ENCODE results near the gene PREB.

PREB gene

GRCh38 chr2:27085673-27086089, 48.8 kb downstream of the PREB start:
- Mint-ChIP-seq H3K9me3 (no peaks in the 10 kb centered on the region), H3K27me3 (no peaks in the 10 kb centered on the region), H3K4me1 (peaks cover 34% of the 10 kb centered on the region), H3K4me3 (peak overlapping the region; percentile 82), H3K36me3 (ENCODE audit: insufficient read depth) (peaks cover 7% of the 10 kb centered on the region), H3K27ac (ENCODE audit: low read depth) (peak overlapping the region; percentile 76)
- DNase-seq (ENCODE audit: low spot score in 2 of 2): no peak
- no peak for ATAC-seq (replicated peaks; ENCODE audit: extremely low read depth, poor library complexity, severe bottlenecking)

GRCh38 chr2:27085062-27085672, 49.3 kb downstream of the PREB start:
- DNase-seq (ENCODE audit: low spot score in 2 of 2): no peak
- ATAC-seq (replicated peaks; ENCODE audit: extremely low read depth, poor library complexity, severe bottlenecking): no peak
- peak overlapping the region; percentile 82 for H3K4me3 Mint-ChIP-seq
- H3K4me1 Mint-ChIP-seq: peaks cover 36% of the 10 kb centered on the region
- H3K36me3 Mint-ChIP-seq (ENCODE audit: insufficient read depth): peaks cover 7% of the 10 kb centered on the region
- H3K27ac Mint-ChIP-seq (ENCODE audit: low read depth): peak overlapping the region; percentile 76
- no peaks in the 10 kb centered on the region for H3K9me3 Mint-ChIP-seq
- H3K27me3 Mint-ChIP-seq: no peaks in the 10 kb centered on the region

- peak overlapping the region; percentile 82 for H3K4me3 Mint-ChIP-seq
- H3K4me1 Mint-ChIP-seq: peaks cover 36% of the 10 kb centered on the region
- H3K27ac Mint-ChIP-seq (ENCODE audit: low read depth): no peak overlapping the region
- peaks cover 7% of the 10 kb centered on the region for H3K36me3 Mint-ChIP-seq (ENCODE audit: insufficient read depth)
- no peaks in the 10 kb centered on the region for H3K9me3 Mint-ChIP-seq
- ATAC-seq (replicated peaks; ENCODE audit: extremely low read depth, poor library complexity, severe bottlenecking) (no peak), DNase-seq (ENCODE audit: low spot score in 2 of 2) (no peak)
- H3K27me3 Mint-ChIP-seq: no peaks in the 10 kb centered on the region
Measured at GRCh38 chr2:27084297-27085061, 50.0 kb downstream of the PREB start.

GRCh38 chr2:27083410-27084296, 50.8 kb downstream of the PREB start:
- Mint-ChIP-seq H3K27ac (ENCODE audit: low read depth) (no peak overlapping the region), H3K4me1 (peaks cover 36% of the 10 kb centered on the region), H3K36me3 (ENCODE audit: insufficient read depth) (peaks cover 7% of the 10 kb centered on the region), H3K4me3 (peak overlapping the region; percentile 82), H3K9me3 (no peaks in the 10 kb centered on the region), H3K27me3 (no peaks in the 10 kb centered on the region)
- no peak for DNase-seq (ENCODE audit: low spot score in 2 of 2)
- no peak for ATAC-seq (replicated peaks; ENCODE audit: extremely low read depth, poor library complexity, severe bottlenecking)

GRCh38 chr2:27082773-27083409, 51.5 kb downstream of the PREB start:
- ATAC-seq (replicated peaks; ENCODE audit: extremely low read depth, poor library complexity, severe bottlenecking) (no peak), DNase-seq (ENCODE audit: low spot score in 2 of 2) (no peak)
- Mint-ChIP-seq H3K36me3 (ENCODE audit: insufficient read depth) (peaks cover 7% of the 10 kb centered on the region), H3K27me3 (no peaks in the 10 kb centered on the region), H3K27ac (ENCODE audit: low read depth) (no peak overlapping the region), H3K9me3 (no peaks in the 10 kb centered on the region), H3K4me3 (no peak overlapping the region), H3K4me1 (peaks cover 36% of the 10 kb centered on the region)

GRCh38 chr2:27081984-27082772, 52.3 kb downstream of the PREB start:
- DNase-seq (ENCODE audit: low spot score in 2 of 2) (no peak), ATAC-seq (replicated peaks; ENCODE audit: extremely low read depth, poor library complexity, severe bottlenecking) (no peak)
- no peaks in the 10 kb centered on the region for H3K27me3 Mint-ChIP-seq
- no peak overlapping the region for H3K27ac Mint-ChIP-seq (ENCODE audit: low read depth)
- peaks cover 33% of the 10 kb centered on the region for H3K4me1 Mint-ChIP-seq
- peak overlapping the region; percentile 70 for H3K4me3 Mint-ChIP-seq
- H3K9me3 Mint-ChIP-seq: no peaks in the 10 kb centered on the region
- peaks cover 7% of the 10 kb centered on the region for H3K36me3 Mint-ChIP-seq (ENCODE audit: insufficient read depth)

Measured in central memory CD8-positive, alpha-beta T cell (primary cell).